Panc1 (cell line): ENCODE data around the gene GPN3. TPM values are rescaled to one million over a fixed set of nuclear protein-coding genes. Genes with fewer than 3 reads are reported as not detected.
A peak's percentile ranks its signal among the peaks of the same experiment; 100 is the strongest.

Experiments
- ATAC-seq: fragments of 200-7000 bp; cut with Tn5 transposase; 2 replicates; pipeline ENCODE4 v1.9.1; 2020; ENCODE audit warnings: mild to moderate bottlenecking, moderate library complexity
- BruUV-seq: library from RNA; stranded (reverse); fragments of 400-500 nt; replicated peaks from 2 replicates; lab custom pipeline; 2021; lab: Mats Ljungman, UMichigan
- CTCF ChIA-PET: fragments of 300-600 bp; sonication (Branson Sonifier 250); formaldehyde crosslinking; loops from one replicate; lab custom pipeline; 2022; ENCODE audit warnings: antibody characterized with exemption; lab: Charles Lee
- POLR2A ChIA-PET: fragments of 300-600 bp; sonication (Branson Sonifier 250); formaldehyde crosslinking; loops from one replicate; lab custom pipeline; 2022; ENCODE audit warnings: antibody characterized with exemption; lab: Charles Lee
- DNase-seq: peaks from one replicate; pipeline ENCODE4 v3.0.0-alpha.2; 2010; ENCODE audit warnings: low read depth, low spot score
- H3K27ac ChIP-seq: 2 replicates; pipeline ENCODE4 v1.5.1; 2011; ENCODE audit warnings: mild to moderate bottlenecking, low read length, inconsistent platforms
- H3K27me3 ChIP-seq: fragments of 200-500 bp; sonication (Bioruptor generic); 2 replicates; pipeline ENCODE4 v1.6.0; 2014; ENCODE audit warnings: low read length, inconsistent platforms; ENCODE audit not compliant: control insufficient read depth, insufficient read depth
- H3K36me3 ChIP-seq: fragments of 200-500 bp; sonication (Bioruptor generic); 2 replicates; pipeline ENCODE4 v1.5.1; 2014; ENCODE audit warnings: inconsistent platforms, mild to moderate bottlenecking, low read length, moderate library complexity; ENCODE audit not compliant: control insufficient read depth, insufficient read depth
- H3K4me1 ChIP-seq: 2 replicates; pipeline ENCODE4 v1.5.1; 2011; ENCODE audit warnings: inconsistent platforms, mild to moderate bottlenecking, low read length, moderate library complexity; ENCODE audit not compliant: control insufficient read depth, insufficient read depth
- H3K4me3 ChIP-seq, 2 experiments: 2 replicates each; pipeline ENCODE4 v1.5.1; 2011 to 2012; ENCODE audit warnings: low read depth in 2 of 2, low read length in 2 of 2, mild to moderate bottlenecking in 2 of 2, inconsistent platforms in 1 of 2, moderate library complexity in 1 of 2
- H3K9me3 ChIP-seq: fragments of 200-500 bp; sonication (Bioruptor generic); 2 replicates; pipeline ENCODE4 v1.5.1; 2014; ENCODE audit warnings: low read depth, mild to moderate bottlenecking, inconsistent platforms, low read length, moderate library complexity; ENCODE audit not compliant: control insufficient read depth, insufficient read depth
- POLR2AphosphoS5 ChIP-seq: IDR thresholded peaks from 2 replicates; pipeline ENCODE4 v1.6.1; 2012; ENCODE audit warnings: mild to moderate bottlenecking, low read depth, low read length, moderate library complexity
- REST ChIP-seq, 2 experiments: IDR thresholded peaks; 2 replicates each; pipeline ENCODE4 v1.6.1; 2011 to 2012; ENCODE audit warnings: low read depth in 2 of 2, control low read depth in 1 of 2, low read length in 1 of 2, mild to moderate bottlenecking in 1 of 2, moderate library complexity in 1 of 2; ENCODE audit not compliant: insufficient read depth in 1 of 2
- SIN3A ChIP-seq: IDR thresholded peaks from 2 replicates; pipeline ENCODE4 v1.6.1; 2012; ENCODE audit warnings: low read depth, mild to moderate bottlenecking, low read length, moderate library complexity, borderline replicate concordance; ENCODE audit not compliant: insufficient read depth
- TCF7L2 ChIP-seq: IDR thresholded peaks from 2 replicates; pipeline ENCODE4 v1.6.1; 2011; ENCODE audit warnings: mild to moderate bottlenecking, low read depth, low read length, inconsistent platforms
- in situ Hi-C: cut with HindIII; loops from 2 replicates; pipeline ENCODE4 v1.10.0; 2016; ENCODE audit warnings: low sequenced_read_pairs, low pct_unique_long_range_greater_than_20kb
- intact Hi-C: fragments of 100-400 bp; cut with micrococcal nuclease; formaldehyde crosslinking; loops from one replicate; pipeline ENCODE4 v1.10.0; 2022; ENCODE audit not compliant: unreplicated experiment
- total RNA-seq: library from RNA; stranded (reverse); gene quantifications from one replicate; pipeline ENCODE4 v1.2.1, GENCODE V29; 2021; ENCODE audit not compliant: unreplicated experiment
- TF ChIP-seq, protein P1 (sequence below): fragments of 450-650 bp; IDR thresholded peaks from 2 replicates; pipeline ENCODE4 v1.5.1; 2017; ENCODE audit warnings: mild to moderate bottlenecking

The GPN3 gene
- total RNA-seq, 1 experiment from 2014 or later = 39.0 TPM

DNA sequence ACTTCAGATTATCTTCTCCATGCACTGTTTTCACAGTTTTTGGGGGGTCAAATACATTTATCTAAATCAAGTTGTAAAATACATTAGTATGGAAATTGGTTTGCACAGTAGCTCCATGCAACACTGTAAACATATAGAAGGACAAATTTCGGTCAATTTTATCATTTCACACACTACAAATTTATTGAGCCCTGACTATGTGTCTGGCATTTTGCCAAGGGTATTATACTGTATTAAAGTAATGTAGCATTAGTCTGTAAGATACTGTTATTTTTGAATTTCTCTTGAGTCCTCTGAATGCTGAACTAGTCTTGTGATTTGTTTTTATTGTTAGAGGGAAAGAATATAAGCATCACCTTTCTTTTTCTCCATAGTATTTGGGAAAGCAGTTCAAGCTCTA is 35.4 kb upstream of the GPN3 start:
- ATAC-seq = no peak
- Histone ChIP-seq H3K36me3 (peaks cover 6% of the 10 kb centered on the region), H3K27ac (no peak overlapping the region), H3K27me3 (no peaks in the 10 kb centered on the region), H3K9me3 (no peaks in the 10 kb centered on the region), H3K4me1 (peaks cover 19% of the 10 kb centered on the region), H3K4me3 (no peak overlapping the region)
- BruUV-seq = no TSS peak
- TF ChIP-seq TCF7L2 = no peak
- TF ChIP-seq SIN3A = no peak
- TF ChIP-seq, protein P1, sequence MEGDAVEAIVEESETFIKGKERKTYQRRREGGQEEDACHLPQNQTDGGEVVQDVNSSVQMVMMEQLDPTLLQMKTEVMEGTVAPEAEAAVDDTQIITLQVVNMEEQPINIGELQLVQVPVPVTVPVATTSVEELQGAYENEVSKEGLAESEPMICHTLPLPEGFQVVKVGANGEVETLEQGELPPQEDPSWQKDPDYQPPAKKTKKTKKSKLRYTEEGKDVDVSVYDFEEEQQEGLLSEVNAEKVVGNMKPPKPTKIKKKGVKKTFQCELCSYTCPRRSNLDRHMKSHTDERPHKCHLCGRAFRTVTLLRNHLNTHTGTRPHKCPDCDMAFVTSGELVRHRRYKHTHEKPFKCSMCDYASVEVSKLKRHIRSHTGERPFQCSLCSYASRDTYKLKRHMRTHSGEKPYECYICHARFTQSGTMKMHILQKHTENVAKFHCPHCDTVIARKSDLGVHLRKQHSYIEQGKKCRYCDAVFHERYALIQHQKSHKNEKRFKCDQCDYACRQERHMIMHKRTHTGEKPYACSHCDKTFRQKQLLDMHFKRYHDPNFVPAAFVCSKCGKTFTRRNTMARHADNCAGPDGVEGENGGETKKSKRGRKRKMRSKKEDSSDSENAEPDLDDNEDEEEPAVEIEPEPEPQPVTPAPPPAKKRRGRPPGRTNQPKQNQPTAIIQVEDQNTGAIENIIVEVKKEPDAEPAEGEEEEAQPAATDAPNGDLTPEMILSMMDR = no peak
- no peak for TF ChIP-seq POLR2AphosphoS5
- no peak for TF ChIP-seq REST (IDR thresholded peaks at IDR 0.05; ENCODE audit: insufficient read depth in 1 of 2, low read depth in 2 of 2, low read length in 1 of 2)
- CTCF ChIA-PET = no interaction called here
- in situ Hi-C loops = loop anchor here (5.0 kb wide), 1 partner anchor 36 kb away; the partner anchor contains the start of genes FAM216A and GPN3
- intact Hi-C loops = no loop called here
- POLR2A ChIA-PET = interaction anchor here (0.7 kb wide), 1 partner anchor 64 kb away, joined by 4 read pairs; no protein-coding TSS in a partner anchor
- no peak for DNase-seq

DNA sequence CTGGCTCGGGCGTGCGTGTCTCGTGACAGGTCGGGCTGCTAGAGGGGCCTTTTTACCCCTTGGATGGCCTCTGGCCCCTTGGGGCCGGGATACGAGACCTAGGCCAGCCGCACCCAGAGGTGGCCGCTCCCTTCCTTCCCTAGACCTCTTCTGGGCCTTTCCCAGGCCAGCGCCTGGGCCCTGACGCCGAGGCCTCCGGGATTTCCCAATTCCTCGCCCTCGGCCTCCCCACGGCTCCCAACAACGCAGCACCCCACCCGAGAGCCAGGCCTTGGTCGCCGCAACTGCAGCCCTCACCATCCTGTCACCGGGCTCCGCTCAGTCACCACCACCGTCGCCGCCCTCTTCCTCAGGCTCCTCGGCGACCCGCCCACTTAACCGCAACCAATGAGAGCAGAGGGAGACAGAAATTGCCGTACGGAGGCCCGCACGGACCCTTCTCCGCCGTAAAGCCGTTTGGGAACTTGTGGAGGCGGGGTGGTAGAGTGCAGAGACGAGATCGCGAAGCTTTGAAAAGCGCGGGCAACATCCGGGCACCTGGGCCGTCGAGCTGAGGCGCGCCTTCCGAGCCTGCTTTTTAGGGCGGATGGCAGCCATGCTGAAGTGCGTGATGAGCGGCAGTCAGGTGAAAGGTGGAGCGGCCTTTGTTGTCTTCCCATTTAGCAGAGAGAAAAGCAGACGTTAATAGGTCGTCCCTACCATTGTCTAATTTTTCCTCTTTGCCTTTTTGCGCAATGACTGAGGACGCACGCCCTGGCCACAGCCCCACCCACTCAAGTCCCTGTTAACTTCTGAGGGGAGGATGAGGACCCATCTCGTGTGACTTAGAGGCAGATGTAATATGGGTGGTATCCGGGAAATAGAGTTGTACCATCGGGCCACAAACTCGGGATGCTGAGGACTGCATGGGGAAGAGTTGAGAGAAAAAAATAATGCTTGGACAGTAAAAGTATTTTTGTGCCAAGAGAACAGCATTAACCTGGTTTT is 34.0 kb upstream of the GPN3 start, which contains the start of the genes RAD9B and VPS29:
Gene RAD9B (plus strand): TSS at position 580 of the 987 bp plus-strand sequence. CDS start 7 bp downstream, at position 587.
Gene VPS29 (minus strand): TSS at position 360 of the 987 bp plus-strand sequence. CDS start 60 bp downstream, at position 300.
- BruUV-seq = TSS peak; percentile 93
- peak; percentile 87 for DNase-seq
- Histone ChIP-seq H3K9me3 (no peaks in the 10 kb centered on the region), H3K27ac (peak within 1 kb of the TSS; percentile 97), H3K27me3 (no peaks in the 10 kb centered on the region), H3K4me3 (peak within 1 kb of the TSS; percentile 91 to 99), H3K4me1 (peaks cover 19% of the 10 kb centered on the region), H3K36me3 (peaks cover 6% of the 10 kb centered on the region)
- peak; percentile 97 for ATAC-seq
- POLR2A ChIA-PET = no interaction called here
- TF ChIP-seq SIN3A = 0 out of 2 replicates have a peak, but pooled peaks have one; percentile 40
- TF ChIP-seq, protein P1 = no peak
- TF ChIP-seq POLR2AphosphoS5 = peak; percentile 82
- TF ChIP-seq REST (IDR thresholded peaks at IDR 0.05; ENCODE audit: insufficient read depth in 1 of 2, low read depth in 2 of 2, low read length in 1 of 2) = peak in 1 of 2 experiments; percentile 63; a peak in 1 of 4 replicates
- TF ChIP-seq TCF7L2 = no peak
- intact Hi-C loops = no loop called here
- in situ Hi-C loops = loop anchor here (5.0 kb wide), 1 partner anchor 35 kb away; the partner anchor contains the start of genes FAM216A and GPN3
- CTCF ChIA-PET = no interaction called here
